ENCODE results near the gene PRELP.
"Not testable (repeated sequence)": the region's sequence is repeated elsewhere in the genome, so short reads cannot be mapped to it uniquely, and the experiment has no call there.

Gene PRELP

GRCh38 chr1:203513585-203514031, 38.0 kb downstream of the PRELP start:
- Mint-ChIP-seq H3K27ac (peak overlapping the region; percentile 84), H3K4me1 (ENCODE audit: low read depth) (peaks cover 23% of the 10 kb centered on the region), H3K36me3 (ENCODE audit: low read depth) (no peaks in the 10 kb centered on the region), H3K4me3 (peak overlapping the region; percentile 29), H3K9me3 (no peaks in the 10 kb centered on the region), H3K27me3 (ENCODE audit: low read depth) (no peaks in the 10 kb centered on the region)

- Mint-ChIP-seq H3K27ac (no peak overlapping the region), H3K4me1 (ENCODE audit: low read depth) (peaks cover 23% of the 10 kb centered on the region), H3K9me3 (no peaks in the 10 kb centered on the region), H3K4me3 (no peak overlapping the region), H3K27me3 (ENCODE audit: low read depth) (no peaks in the 10 kb centered on the region), H3K36me3 (ENCODE audit: low read depth) (no peaks in the 10 kb centered on the region)
Measured at GRCh38 chr1:203516184-203516583, 40.6 kb downstream of the PRELP start.

GRCh38 chr1:203516906-203517305, 41.3 kb downstream of the PRELP start:
- H3K27me3 Mint-ChIP-seq (ENCODE audit: low read depth): no peaks in the 10 kb centered on the region
- no peak overlapping the region for H3K27ac Mint-ChIP-seq
- no peak overlapping the region for H3K4me3 Mint-ChIP-seq
- no peaks in the 10 kb centered on the region for H3K9me3 Mint-ChIP-seq
- H3K4me1 Mint-ChIP-seq (ENCODE audit: low read depth): peaks cover 23% of the 10 kb centered on the region
- H3K36me3 Mint-ChIP-seq (ENCODE audit: low read depth): no peaks in the 10 kb centered on the region

- no peaks in the 10 kb centered on the region for H3K27me3 Mint-ChIP-seq (ENCODE audit: low read depth)
- no peak overlapping the region for H3K27ac Mint-ChIP-seq
- H3K4me1 Mint-ChIP-seq (ENCODE audit: low read depth): peaks cover 20% of the 10 kb centered on the region
- H3K9me3 Mint-ChIP-seq: no peaks in the 10 kb centered on the region
- H3K36me3 Mint-ChIP-seq (ENCODE audit: low read depth): no peaks in the 10 kb centered on the region
- H3K4me3 Mint-ChIP-seq: no peak overlapping the region
Measured at GRCh38 chr1:203517426-203518110, 42.0 kb downstream of the PRELP start.

- H3K9me3 Mint-ChIP-seq, H3K4me3 Mint-ChIP-seq: not testable (repeated sequence)
Measured at GRCh38 chr1:203518139-203518538, 42.5 kb downstream of the PRELP start.

GRCh38 chr1:203518541-203518940, 42.9 kb downstream of the PRELP start:
- Mint-ChIP-seq H3K27me3 (ENCODE audit: low read depth) (no peaks in the 10 kb centered on the region), H3K36me3 (ENCODE audit: low read depth) (no peaks in the 10 kb centered on the region), H3K27ac (no peak overlapping the region), H3K4me3 (no peak overlapping the region), H3K4me1 (ENCODE audit: low read depth) (peaks cover 10% of the 10 kb centered on the region), H3K9me3 (no peaks in the 10 kb centered on the region)

More at GRCh38 chr1:203518139-203518538, 42.5 kb downstream of the PRELP start:
- peaks cover 14% of the 10 kb centered on the region for H3K4me1 Mint-ChIP-seq (ENCODE audit: low read depth)
- H3K27ac Mint-ChIP-seq; H3K27me3 Mint-ChIP-seq (ENCODE audit: low read depth); H3K36me3 Mint-ChIP-seq (ENCODE audit: low read depth): not testable (repeated sequence)

GRCh38 chr1:203519053-203519840, 43.6 kb downstream of the PRELP start:
- no peak overlapping the region for H3K27ac Mint-ChIP-seq

GRCh38 chr1:203519896-203520295, 44.3 kb downstream of the PRELP start:
- no peaks in the 10 kb centered on the region for H3K4me1 Mint-ChIP-seq (ENCODE audit: low read depth)
- H3K27ac Mint-ChIP-seq: no peak overlapping the region
- H3K27me3 Mint-ChIP-seq (ENCODE audit: low read depth): no peaks in the 10 kb centered on the region
- no peaks in the 10 kb centered on the region for H3K9me3 Mint-ChIP-seq
- no peak overlapping the region for H3K4me3 Mint-ChIP-seq
- no peaks in the 10 kb centered on the region for H3K36me3 Mint-ChIP-seq (ENCODE audit: low read depth)

More at GRCh38 chr1:203519053-203519840, 43.6 kb downstream of the PRELP start:
- Mint-ChIP-seq H3K4me3 (no peak overlapping the region), H3K36me3 (ENCODE audit: low read depth) (no peaks in the 10 kb centered on the region), H3K9me3 (no peaks in the 10 kb centered on the region), H3K27me3 (ENCODE audit: low read depth) (no peaks in the 10 kb centered on the region), H3K4me1 (ENCODE audit: low read depth) (peaks cover 4% of the 10 kb centered on the region)

- Mint-ChIP-seq H3K36me3 (ENCODE audit: low read depth) (no peaks in the 10 kb centered on the region), H3K27me3 (ENCODE audit: low read depth) (no peaks in the 10 kb centered on the region), H3K4me1 (ENCODE audit: low read depth) (no peaks in the 10 kb centered on the region), H3K27ac (no peak overlapping the region), H3K9me3 (no peaks in the 10 kb centered on the region), H3K4me3 (no peak overlapping the region)
Measured at GRCh38 chr1:203520315-203520714, 44.7 kb downstream of the PRELP start.

- Mint-ChIP-seq H3K27me3 (ENCODE audit: low read depth) (no peaks in the 10 kb centered on the region), H3K36me3 (ENCODE audit: low read depth) (no peaks in the 10 kb centered on the region), H3K27ac (no peak overlapping the region), H3K9me3 (no peaks in the 10 kb centered on the region), H3K4me3 (no peak overlapping the region), H3K4me1 (ENCODE audit: low read depth) (no peaks in the 10 kb centered on the region)
Measured at GRCh38 chr1:203521074-203521794, 45.6 kb downstream of the PRELP start.

- Mint-ChIP-seq H3K9me3 (no peaks in the 10 kb centered on the region), H3K36me3 (ENCODE audit: low read depth) (no peaks in the 10 kb centered on the region), H3K27ac (no peak overlapping the region), H3K4me1 (ENCODE audit: low read depth) (no peaks in the 10 kb centered on the region), H3K27me3 (ENCODE audit: low read depth) (no peaks in the 10 kb centered on the region), H3K4me3 (no peak overlapping the region)
Measured at GRCh38 chr1:203521812-203522211, 46.2 kb downstream of the PRELP start.

- H3K4me1 Mint-ChIP-seq (ENCODE audit: low read depth): peaks cover 2% of the 10 kb centered on the region
- H3K27ac Mint-ChIP-seq: no peak overlapping the region
- H3K27me3 Mint-ChIP-seq (ENCODE audit: low read depth): no peaks in the 10 kb centered on the region
- H3K9me3 Mint-ChIP-seq: no peaks in the 10 kb centered on the region
- no peaks in the 10 kb centered on the region for H3K36me3 Mint-ChIP-seq (ENCODE audit: low read depth)
- H3K4me3 Mint-ChIP-seq: no peak overlapping the region
Measured at GRCh38 chr1:203522237-203522636, 46.6 kb downstream of the PRELP start.

GRCh38 chr1:203523667-203524066, 48.1 kb downstream of the PRELP start:
- H3K4me3 Mint-ChIP-seq: no peak overlapping the region
- H3K9me3 Mint-ChIP-seq: no peaks in the 10 kb centered on the region
- no peaks in the 10 kb centered on the region for H3K27me3 Mint-ChIP-seq (ENCODE audit: low read depth)
- H3K27ac Mint-ChIP-seq: no peak overlapping the region
- peaks cover 2% of the 10 kb centered on the region for H3K4me1 Mint-ChIP-seq (ENCODE audit: low read depth)
- H3K36me3 Mint-ChIP-seq (ENCODE audit: low read depth): no peaks in the 10 kb centered on the region

GRCh38 chr1:203524152-203524551, 48.5 kb downstream of the PRELP start:
- no peak overlapping the region for H3K4me3 Mint-ChIP-seq
- peaks cover 2% of the 10 kb centered on the region for H3K4me1 Mint-ChIP-seq (ENCODE audit: low read depth)
- no peaks in the 10 kb centered on the region for H3K36me3 Mint-ChIP-seq (ENCODE audit: low read depth)
- H3K9me3 Mint-ChIP-seq: no peaks in the 10 kb centered on the region
- H3K27me3 Mint-ChIP-seq (ENCODE audit: low read depth): no peaks in the 10 kb centered on the region
- H3K27ac Mint-ChIP-seq: no peak overlapping the region

Measured in T-helper 1 cell treated with Interleukin-12 subunit alpha and Interleukin-12 subunit beta and Interleukin-4 antibody, amounts not matched to agents 30 μg/mL and 1 μg/mL, for 36 hours (primary cell).